ENCODE results near the gene PRAMEF17.
"Not testable (repeated sequence)": the region's sequence is repeated elsewhere in the genome, so short reads cannot be mapped to it uniquely, and the experiment has no call there.

GRCh38 chr1:13342496-13342895 lies 46.9 kb upstream of the PRAMEF17 start:
- TF ChIP-seq POLR2A, EP300, CTCF (IDR thresholded peaks at IDR 0.05): not testable (repeated sequence)

Measured in upper lobe of left lung (tissue), 4 donors.